Aorta (tissue), 5 donors: Measurements from ENCODE around the gene ATP8B1. TPM values are rescaled to one million over a fixed set of nuclear protein-coding genes. Genes with fewer than 3 reads are reported as not detected.

Experiments
- ATAC-seq: fragments of 200-7000 bp; cut with Tn5 transposase; one replicate; pipeline ENCODE4 v1.9.1; 2022; ENCODE audit warnings: moderate library complexity; ENCODE audit not compliant: low FRiP score
- DNase-seq, 2 donors: peaks; one replicate each; pipeline ENCODE4 v3.0.0-alpha.2; 2020
- H3K27ac ChIP-seq, 2 donors: one replicate each; pipeline ENCODE4 v1.5.1; 2013; ENCODE audit warnings: low read length in 2 of 2, mild to moderate bottlenecking in 2 of 2, moderate library complexity in 2 of 2, control low read depth in 1 of 2, inconsistent platforms in 1 of 2, low read depth in 1 of 2
- H3K27me3 ChIP-seq, 2 donors: one replicate each; pipeline ENCODE4 v1.6.1; 2013; ENCODE audit warnings: control low read depth in 1 of 2, low read length in 1 of 2, mild to moderate bottlenecking in 1 of 2, moderate library complexity in 1 of 2; ENCODE audit not compliant: insufficient read depth in 2 of 2, control insufficient read depth in 1 of 2
- H3K36me3 ChIP-seq, 2 donors: one replicate each; pipeline ENCODE4 v1.6.1; 2013; ENCODE audit warnings: control low read depth in 1 of 2, low read length in 1 of 2, mild to moderate bottlenecking in 1 of 2; ENCODE audit not compliant: insufficient read depth in 2 of 2, control insufficient read depth in 1 of 2
- H3K4me1 ChIP-seq, 2 donors: one replicate each; pipeline ENCODE4 v1.6.1; 2013; ENCODE audit warnings: low read length in 2 of 2, control low read depth in 1 of 2, mild to moderate bottlenecking in 1 of 2, moderate library complexity in 1 of 2; ENCODE audit not compliant: insufficient read depth in 2 of 2, control insufficient read depth in 1 of 2
- H3K4me3 ChIP-seq, 2 donors: one replicate each; pipeline ENCODE4 v1.5.1; 2013; ENCODE audit warnings: low read length in 2 of 2, control low read depth in 1 of 2, mild to moderate bottlenecking in 1 of 2
- H3K9me3 ChIP-seq: one replicate; pipeline ENCODE4 v1.6.1; 2013; ENCODE audit warnings: mild to moderate bottlenecking, low read length; ENCODE audit not compliant: control insufficient read depth
- WGBS, 2 donors: extraction: QIAGEN DNeasy Blood & Tissue Kit; methylation state at CpG; one replicate each; pipeline ENCODE4 v1.1.7; 2013; 5-methylcytosine and 5-hydroxymethylcytosine counted together
- intact Hi-C, 2 donors: fragments of 100-400 bp; cut with DNase I; formaldehyde crosslinking; loops; one replicate each; pipeline versions ENCODE4 v1.14.2 to v1.15.0; 2022
- polyA plus RNA-seq, 2 donors: library from polyadenylated mRNA; stranded (reverse); fragments of 200-250 nt; gene quantifications; one replicate each; pipeline ENCODE4 v1.2.3, GENCODE V29; 2013
- total RNA-seq, 2 donors: library from RNA; stranded (reverse); fragmentation: NEBNext Ultra II Directional; extraction: Animal tissue kit (Norgen Biotek cat#: 25700); gene quantifications; one replicate each; pipeline ENCODE4 v1.2.1, GENCODE V29; 2021
- donor health status: healthy with polysubstance abuse.
- donor health status: Bipolar disorder and iron deficiency.
- donor health status: DM: no; HTN: no; CAD: no.
- donor health status: DM: no; HTN: no; CAD: no.
- donor health status: DM: yes; HTN: yes; CAD: no.

Gene ATP8B1
- total and polyA plus RNA-seq, 4 donors, result 11.6 to 101 (median 54.8) TPM

DNA sequence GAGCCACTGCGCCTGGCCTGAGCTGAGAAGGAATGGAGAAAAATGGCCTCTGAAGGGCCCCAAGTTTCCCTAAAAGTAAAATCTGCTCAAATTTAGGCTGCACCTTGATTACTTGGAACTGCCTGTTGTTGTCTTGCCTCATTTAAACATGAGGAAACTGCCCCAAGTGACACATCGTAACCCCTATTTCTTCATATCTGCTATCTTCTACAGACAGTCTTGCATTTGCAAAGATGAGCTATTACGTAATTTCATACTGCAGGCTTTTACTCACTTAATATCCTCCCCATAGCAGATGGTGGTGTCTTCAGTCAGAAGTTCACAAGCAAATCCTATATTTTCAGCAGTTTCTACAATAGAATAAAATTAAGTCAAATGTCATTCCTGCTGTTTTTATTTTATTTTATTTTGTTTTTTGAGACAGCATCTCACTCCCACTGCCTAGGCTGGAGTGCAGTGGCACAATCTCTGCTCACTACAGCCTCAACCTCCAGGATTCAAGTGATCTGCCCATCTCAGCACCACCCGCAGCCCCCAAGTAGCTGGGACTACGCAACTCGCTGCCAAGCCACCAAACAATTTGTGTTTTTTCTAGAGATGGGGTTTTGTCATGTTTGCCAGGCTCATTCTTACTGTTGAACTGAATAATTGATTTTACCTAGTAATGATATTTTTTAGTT, 136.2 kb downstream of the ATP8B1 start:
- intact Hi-C loops, result no loop called here
- DNase-seq, result no peak
- Histone ChIP-seq H3K27me3 (no peaks in the 10 kb centered on the region), H3K4me1 (no peaks in the 10 kb centered on the region), H3K9me3 (no peaks in the 10 kb centered on the region), H3K4me3 (no peak overlapping the region), H3K36me3 (peaks cover 3 to 5% of the 10 kb centered on the region in 2 donors), H3K27ac (peak overlapping the region in 1 of 2 donors; percentile 23)
- ATAC-seq, result peak; percentile 69
- WGBS, 2 donors, result 79 to 93% methylated on average over 6 of the region's 6 CpGs

GRCh38 chr18:57664568-57665165, 138.4 kb downstream of the ATP8B1 start:
- Histone ChIP-seq H3K27ac (peak overlapping the region in 1 of 2 donors; percentile 62), H3K4me3 (no peak overlapping the region), H3K36me3 (peaks cover 6 to 7% of the 10 kb centered on the region in 2 donors), H3K9me3 (no peaks in the 10 kb centered on the region), H3K27me3 (no peaks in the 10 kb centered on the region), H3K4me1 (no peaks in the 10 kb centered on the region)
- intact Hi-C loops, result no loop called here
- no peak for DNase-seq
- ATAC-seq, result no peak
- WGBS, 2 donors, result 23 to 54% methylated on average over 2 of the region's 2 CpGs

DNA sequence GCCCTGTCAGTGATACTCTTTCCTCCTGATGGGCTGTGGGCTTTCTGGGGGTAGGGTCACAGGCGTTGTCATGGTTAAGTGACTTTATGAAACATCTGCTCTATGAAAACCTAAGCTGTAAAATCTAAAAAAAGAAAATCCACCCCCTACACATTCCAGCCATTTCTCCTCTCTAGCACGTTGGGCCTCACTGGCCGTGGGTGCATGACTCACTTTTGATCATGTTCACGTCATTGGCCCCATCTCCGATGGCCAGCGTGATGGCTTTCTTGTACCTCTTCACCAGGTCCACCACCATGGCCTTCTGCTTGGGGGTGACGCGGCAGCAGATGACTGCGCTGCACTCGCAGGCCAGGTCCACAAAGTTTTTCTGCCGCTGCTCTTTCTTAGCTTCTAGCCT, 142.2 kb downstream of the ATP8B1 start:
- no peak overlapping the region for H3K27ac ChIP-seq
- no peaks in the 10 kb centered on the region for H3K27me3 ChIP-seq
- peak in 1 of 2 donors; percentile 76 for DNase-seq
- no peak overlapping the region for H3K4me3 ChIP-seq
- peaks cover 0 to 1% of the 10 kb centered on the region in 2 donors for H3K4me1 ChIP-seq
- WGBS, 2 donors, result 75 to 76% methylated on average over 11 of the region's 11 CpGs
- H3K9me3 ChIP-seq, result no peaks in the 10 kb centered on the region
- peaks cover 6 to 15% of the 10 kb centered on the region in 2 donors for H3K36me3 ChIP-seq
- ATAC-seq, result no peak
- intact Hi-C loops, result no loop called here

DNA sequence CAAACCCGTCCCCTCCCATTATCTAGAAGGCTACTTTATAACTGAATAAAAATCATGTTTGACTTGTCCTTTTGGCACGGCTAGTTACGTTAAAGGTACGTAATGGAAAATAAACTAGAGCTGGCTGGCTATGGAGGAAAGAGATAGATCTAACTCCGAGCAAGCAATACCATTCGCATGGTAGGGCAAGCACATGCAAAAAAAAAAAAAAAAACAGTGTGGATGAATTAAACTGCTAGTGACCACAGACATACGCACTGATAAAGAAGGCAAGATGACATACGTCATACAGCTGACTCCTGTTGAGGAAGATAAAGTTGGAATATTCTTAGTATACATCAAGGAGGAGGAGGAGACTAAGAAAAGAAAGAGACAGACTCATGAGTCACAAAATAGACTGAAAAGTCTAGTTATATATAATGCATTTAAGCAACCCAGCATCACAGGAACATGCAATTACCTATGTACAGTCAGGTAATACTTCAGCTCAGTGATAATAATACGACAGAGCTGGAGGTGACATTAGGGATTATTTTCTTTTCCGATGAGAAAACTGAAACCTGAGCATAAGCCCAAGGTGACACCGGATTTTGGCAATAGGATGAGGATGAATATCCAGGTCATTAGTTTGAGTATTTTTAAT, 143.5 kb downstream of the ATP8B1 start:
- ATAC-seq (no peak), DNase-seq (no peak)
- 40 to 42% methylated on average over 11 of the region's 11 CpGs for WGBS, 2 donors
- Histone ChIP-seq H3K27me3 (no peaks in the 10 kb centered on the region), H3K27ac (no peak overlapping the region), H3K4me1 (peaks cover 0 to 1% of the 10 kb centered on the region in 2 donors), H3K36me3 (peaks cover 11 to 12% of the 10 kb centered on the region in 2 donors), H3K9me3 (no peaks in the 10 kb centered on the region), H3K4me3 (no peak overlapping the region)
- intact Hi-C loops, result no loop called here

DNA sequence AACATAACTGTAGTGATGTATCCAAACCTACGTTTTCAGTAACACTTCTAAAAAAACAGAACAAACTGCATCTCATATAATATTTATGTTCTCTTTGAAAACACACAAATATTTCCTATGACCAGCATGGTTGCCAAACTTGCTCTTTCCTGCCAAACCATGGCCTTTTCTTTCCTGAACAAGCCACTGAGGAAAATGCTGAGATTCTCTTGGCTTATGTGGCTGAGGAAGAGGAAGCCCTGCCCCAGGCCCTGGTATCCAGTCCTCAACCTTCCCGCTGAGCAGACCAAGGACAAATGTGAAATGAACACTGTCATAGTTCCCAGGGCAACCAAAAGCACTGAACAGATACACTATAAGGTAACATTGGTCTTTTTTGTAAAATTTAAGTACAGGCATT, 145.6 kb downstream of the ATP8B1 start:
- H3K4me3 ChIP-seq, result no peak overlapping the region
- H3K9me3 ChIP-seq, result no peaks in the 10 kb centered on the region
- WGBS, 2 donors, result 57% methylated on average over 2 of the region's 2 CpGs
- H3K36me3 ChIP-seq, result peaks cover 11 to 12% of the 10 kb centered on the region in 2 donors
- DNase-seq, result no peak
- ATAC-seq, result peak; percentile 62
- intact Hi-C loops, result no loop called here
- H3K4me1 ChIP-seq, result peaks cover 0 to 1% of the 10 kb centered on the region in 2 donors
- peak overlapping the region in 1 of 2 donors; percentile 60 for H3K27ac ChIP-seq
- no peaks in the 10 kb centered on the region for H3K27me3 ChIP-seq

- no peaks in the 10 kb centered on the region for H3K27me3 ChIP-seq
- WGBS, 2 donors, result 94 to 98% methylated on average over 2 of the region's 2 CpGs
- H3K4me1 ChIP-seq, result peaks cover 1 to 4% of the 10 kb centered on the region in 2 donors
- no peak for ATAC-seq
- no peak overlapping the region for H3K4me3 ChIP-seq
- no peak overlapping the region for H3K27ac ChIP-seq
- H3K9me3 ChIP-seq, result no peaks in the 10 kb centered on the region
- H3K36me3 ChIP-seq, result peaks cover 5 to 10% of the 10 kb centered on the region in 2 donors
- intact Hi-C loops, result no loop called here
- DNase-seq, result no peak
Observed at GRCh38 chr18:57655740-57656139, 147.4 kb downstream of the ATP8B1 start.

GRCh38 chr18:57651914-57652313, 151.2 kb downstream of the ATP8B1 start:
- Histone ChIP-seq H3K4me3 (no peak overlapping the region), H3K4me1 (peaks cover 0 to 4% of the 10 kb centered on the region in 2 donors), H3K36me3 (peaks cover 3 to 6% of the 10 kb centered on the region in 2 donors), H3K27me3 (no peaks in the 10 kb centered on the region), H3K9me3 (no peaks in the 10 kb centered on the region), H3K27ac (no peak overlapping the region)
- ATAC-seq, result no peak
- no peak for DNase-seq
- intact Hi-C loops, result no loop called here

DNA sequence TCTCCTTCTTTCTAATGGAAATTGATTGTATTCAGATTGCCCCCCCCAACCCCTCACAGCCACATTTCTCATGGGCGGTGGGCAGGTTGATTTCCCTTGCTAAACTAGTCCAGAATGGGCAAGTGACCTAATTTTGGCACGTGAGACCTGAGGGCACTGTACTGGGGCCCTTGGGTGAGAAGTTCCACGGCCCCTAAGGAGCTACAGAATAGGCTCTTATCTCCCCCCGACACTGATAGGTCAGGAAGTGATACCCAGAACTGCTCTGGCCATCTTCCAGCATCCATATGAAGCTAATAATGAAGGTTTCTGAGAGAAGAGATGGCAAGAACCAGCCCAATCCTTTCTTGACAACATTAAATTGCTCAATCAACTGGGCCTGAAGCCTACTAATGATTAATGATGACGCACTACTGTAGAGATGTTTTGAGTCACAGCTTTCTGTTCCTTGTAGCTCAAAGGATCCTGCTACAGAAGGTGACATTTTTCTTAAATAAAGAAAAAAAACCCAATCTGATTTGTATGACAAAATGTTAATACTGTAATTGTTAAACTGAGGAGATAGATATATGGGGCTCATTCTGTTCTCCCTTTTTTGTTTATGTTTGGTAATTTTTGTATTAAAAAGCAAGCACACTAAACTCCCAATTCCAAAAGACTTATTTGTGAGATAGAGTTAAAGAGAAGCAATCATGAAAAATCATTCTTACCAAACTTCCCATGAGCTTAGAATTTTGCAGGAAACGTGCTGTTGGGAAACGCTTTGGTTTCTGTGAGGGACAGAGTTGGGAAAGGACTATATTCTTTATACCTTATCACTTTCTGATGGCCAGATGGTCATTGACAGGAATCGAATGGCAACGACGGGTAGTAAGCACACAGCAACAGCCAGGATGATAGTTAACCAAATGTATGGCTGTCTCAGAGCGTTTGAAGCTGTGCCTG, 153.3 kb downstream of the ATP8B1 start:
- ATAC-seq (peak; percentile 66), DNase-seq (no peak)
- Histone ChIP-seq H3K9me3 (no peaks in the 10 kb centered on the region), H3K36me3 (peaks cover 0 to 1% of the 10 kb centered on the region in 2 donors), H3K27ac (no peak overlapping the region), H3K27me3 (no peaks in the 10 kb centered on the region), H3K4me1 (peaks cover 0 to 4% of the 10 kb centered on the region in 2 donors), H3K4me3 (no peak overlapping the region)
- 80 to 83% methylated on average over 11 of the region's 11 CpGs for WGBS, 2 donors
- intact Hi-C loops, result loop anchor here in 1 of 2 donors (10.0 kb wide), 1 partner anchor 475 kb away; no protein-coding TSS in a partner anchor
